ENCODE data around the gene VWF. TPM values are rescaled to one million over a fixed set of nuclear protein-coding genes. Genes with fewer than 3 reads are reported as not detected.

The VWF gene
- total and polyA plus RNA-seq, 2 of the 13 experiments (the other 11 are each of a cell fraction or from before 2014, with no cell fraction given), result 0.20 to 0.25 TPM

- TF ChIP-seq ZBTB40 (IDR thresholded peaks at IDR 0.05) (no peak), ZBTB40 (CRISPR knock-in tag; IDR thresholded peaks at IDR 0.05) (no peak), NFKB2 (CRISPR knock-in tag; IDR thresholded peaks at IDR 0.05; ENCODE audit: borderline replicate concordance) (no peak), ZMYM4 (CRISPR knock-in tag; IDR thresholded peaks at IDR 0.05) (no peak), ZNF550 (CRISPR knock-in tag; IDR thresholded peaks at IDR 0.05; ENCODE audit: borderline replicate concordance) (no peak)
These were observed 8.0 kb upstream of the VWF start (continued) for GRCh38 chr12:6132496-6132895.

GRCh38 chr12:6125310-6125608 is 789 bp upstream of the VWF start:
- Histone ChIP-seq H3K36me3 (replicated peaks in 1 of 2; ENCODE audit: control insufficient read depth in 1 of 2, insufficient read depth in 2 of 2, low read length in 2 of 2) (no peaks in the 10 kb centered on the region), H3K79me2 (ENCODE audit: insufficient read depth, low read length) (no peaks in the 10 kb centered on the region), H4K20me1 (ENCODE audit: insufficient read depth, low read length) (no peaks in the 10 kb centered on the region), H2AFZ (ENCODE audit: low read length) (no peak overlapping the region), H3K4me3 (replicated peaks in 1 of 3; ENCODE audit: insufficient read depth in 1 of 3, low read depth in 2 of 3, low read length in 3 of 3) (no peak overlapping the region), H3K27ac (ENCODE audit: extremely low read length, insufficient read depth, low read length) (no peak overlapping the region), H3K27me3 (ENCODE audit: control insufficient read depth in 1 of 2, insufficient read depth in 2 of 2, low read length in 2 of 2) (peaks cover 0 to 33% of the 10 kb centered on the region in 2 experiments; a peak in 4 of 5 replicates), H3K4me1 (ENCODE audit: insufficient read depth, low read length) (no peaks in the 10 kb centered on the region), H3K9me3 (ENCODE audit: low read length) (no peaks in the 10 kb centered on the region), H3K4me2 (ENCODE audit: low read depth, low read length) (no peak overlapping the region), H3K9ac (ENCODE audit: insufficient read depth, low read depth, low read length) (no peak overlapping the region)
- CTCF ChIA-PET (ENCODE audit: low intra/inter-chr PET ratio, low total read pairs), result no interaction called here
- in situ Hi-C loops (cut with HindIII; ENCODE audit: extremely low pct_ligation_motif_present, low pct_unique_long_range_greater_than_20kb) (no loop called here), intact Hi-C loops (cut with micrococcal nuclease; ENCODE audit: unreplicated experiment) (no loop called here)
- no TSS peak for BruUV-seq (replicated peaks)
- POLR2A ChIA-PET, result no interaction called here
- WGBS (ENCODE audit: low lambda C conversion rate), result 49% methylated on average over 3 of the region's 3 CpGs
- no peak for DNase-seq (ENCODE audit: low spot score)
- no peak for FAIRE-seq
- no peak for ATAC-seq
- no peak for TF ChIP-seq PCBP2 (optimal IDR thresholded peaks at IDR 0.05; ENCODE audit: low read depth, low read length, poor library complexity, severe bottlenecking)
- no peak for TF ChIP-seq SP5 (CRISPR knock-in tag; IDR thresholded peaks at IDR 0.05; ENCODE audit: borderline replicate concordance, low read depth)
- no peak for TF ChIP-seq ZNF12 (CRISPR knock-in tag; IDR thresholded peaks at IDR 0.05)
- no peak for TF ChIP-seq NKX3-1 (CRISPR knock-in tag; IDR thresholded peaks at IDR 0.05)
- no peak for TF ChIP-seq FOXC1 (CRISPR knock-in tag; IDR thresholded peaks at IDR 0.05; ENCODE audit: borderline replicate concordance)
- no peak for TF ChIP-seq ZBTB46 (CRISPR knock-in tag; IDR thresholded peaks at IDR 0.05; ENCODE audit: borderline replicate concordance)
- TF ChIP-seq WIZ (CRISPR knock-in tag; IDR thresholded peaks at IDR 0.05), result no peak
- TF ChIP-seq RXRA (CRISPR knock-in tag; IDR thresholded peaks at IDR 0.05), result no peak
- TF ChIP-seq MAFK (conservative IDR thresholded peaks at IDR 0.05 in 1 of 2, IDR thresholded peaks at IDR 0.05 in 1 of 2; ENCODE audit: low read length in 2 of 2), result no peak
- no peak for TF ChIP-seq TMF1 (CRISPR knock-in tag; IDR thresholded peaks at IDR 0.05; ENCODE audit: low read depth)
- TF ChIP-seq ZNF549 (CRISPR knock-in tag; IDR thresholded peaks at IDR 0.05), result no peak

Data from HepG2 (cell line).